H1 (cell line): ENCODE data around the gene SP4. TPM values are rescaled to one million over a fixed set of nuclear protein-coding genes. Genes with fewer than 3 reads are reported as not detected.
A peak's percentile ranks its signal among the peaks of the same experiment; 100 is the strongest.

Experiments used
- CTCF ChIA-PET: fragments of 300-600 bp; sonication (Branson Sonifier 250); formaldehyde crosslinking; loops from one replicate; lab custom pipeline; 2021; ENCODE audit not compliant: partially characterized antibody; lab: Charles Lee
- POLR2A ChIA-PET: fragments of 300-600 bp; sonication (Branson Sonifier 250); formaldehyde crosslinking; loops from one replicate; lab custom pipeline; 2021; ENCODE audit warnings: inconsistent platforms; ENCODE audit not compliant: partially characterized antibody; lab: Charles Lee
- DNase-seq, 2 experiments: peaks; one replicate each; pipeline versions ENCODE4 v3.0.0 to v3.0.0-alpha.2; 2010 to 2022; ENCODE audit warnings: low spot score in 2 of 2, low read depth in 1 of 2, mixed read lengths in 1 of 2
- FAIRE-seq: peaks from 2 replicates; lab custom pipeline; 2011; peaks lifted over from hg19 to GRCh38; lab: Jason Lieb, UNC
- H2AFZ ChIP-seq: 2 replicates; pipeline ENCODE4 v1.8.1; 2012; ENCODE audit warnings: low read length, inconsistent platforms
- H2AK5ac ChIP-seq: 2 replicates; pipeline ENCODE4 v1.6.1; 2013; ENCODE audit warnings: low read depth, low read length
- H2BK120ac ChIP-seq: replicated peaks from 2 replicates; pipeline ENCODE3; 2013; ENCODE audit warnings: low read depth, low read length, inconsistent platforms
- H2BK12ac ChIP-seq: 2 replicates; pipeline ENCODE4 v1.6.1; 2013; ENCODE audit warnings: low read depth, low read length
- H2BK15ac ChIP-seq: 2 replicates; pipeline ENCODE4 v1.6.1; 2013; ENCODE audit warnings: low read length
- H2BK20ac ChIP-seq: 2 replicates; pipeline ENCODE4 v1.6.1; 2013; ENCODE audit warnings: low read length
- H2BK5ac ChIP-seq: 2 replicates; pipeline ENCODE4 v1.6.1; 2013; ENCODE audit warnings: low read depth, low read length
- H3K14ac ChIP-seq: 2 replicates; pipeline ENCODE4 v1.6.1; 2013; ENCODE audit warnings: inconsistent platforms; ENCODE audit not compliant: insufficient read length
- H3K18ac ChIP-seq: 2 replicates; pipeline ENCODE4 v1.6.1; 2013; ENCODE audit warnings: low read length; ENCODE audit errors: extremely low read depth
- H3K23ac ChIP-seq: 2 replicates; pipeline ENCODE4 v1.6.1; 2013; ENCODE audit warnings: inconsistent platforms; ENCODE audit not compliant: insufficient read length
- H3K23me2 ChIP-seq: 2 replicates; pipeline ENCODE4 v1.6.1; 2013; ENCODE audit warnings: low read depth, low read length
- H3K27ac ChIP-seq: 2 replicates; pipeline ENCODE4 v1.6.1; 2011; ENCODE audit warnings: low read depth, low read length, inconsistent platforms
- H3K27me3 ChIP-seq, 4 experiments: replicated peaks in 1 of 4; 1 replicate in 1 of 4; 2 replicates in 3 of 4; pipeline versions ENCODE4 v1.6.1 to v1.8.1; 2011 to 2013; ENCODE audit warnings: low read length in 3 of 4, mild to moderate bottlenecking in 3 of 4, inconsistent platforms in 2 of 4, mixed read lengths in 2 of 4, moderate library complexity in 1 of 4; ENCODE audit not compliant: control insufficient read depth in 3 of 4, insufficient read depth in 3 of 4; ENCODE audit errors: extremely low read depth in 1 of 4
- H3K36me3 ChIP-seq, 4 experiments: 2 replicates each; pipeline versions ENCODE4 v1.6.1 to v1.8.1; 2011 to 2013; ENCODE audit warnings: mild to moderate bottlenecking in 4 of 4, low read length in 3 of 4, moderate library complexity in 2 of 4, control low read depth in 1 of 4, inconsistent platforms in 1 of 4; ENCODE audit not compliant: insufficient read depth in 4 of 4, control insufficient read depth in 2 of 4
- H3K4ac ChIP-seq: replicated peaks from 2 replicates; pipeline ENCODE3; 2013; ENCODE audit warnings: low read length, low read depth, mixed read lengths, inconsistent platforms; ENCODE audit not compliant: insufficient read length
- H3K4me1 ChIP-seq, 4 experiments: replicated peaks in 1 of 4; 1 replicate in 1 of 4; 2 replicates in 3 of 4; pipeline versions ENCODE4 v1.6.1 to v1.8.1; 2011 to 2013; ENCODE audit warnings: low read length in 3 of 4, inconsistent platforms in 2 of 4, mixed read lengths in 1 of 4; ENCODE audit not compliant: insufficient read depth in 4 of 4, control insufficient read depth in 3 of 4
- H3K4me2 ChIP-seq, 2 experiments: 2 replicates each; pipeline versions ENCODE4 v1.6.1 to v1.8.1; 2011 to 2013; ENCODE audit warnings: low read depth in 2 of 2, low read length in 2 of 2, control low read depth in 1 of 2, inconsistent platforms in 1 of 2, mild to moderate bottlenecking in 1 of 2; ENCODE audit not compliant: insufficient read depth in 1 of 2
- H3K4me3 ChIP-seq, 4 experiments: fragments of 200-600, 300-600 bp in 1 of 4; sonication (generic), shearing (Covaris generic), sonication (Bioruptor Twin) in 1 of 4; 2 replicates each; pipeline versions ENCODE4 v1.5.1 to v1.8.1; 2011 to 2016; ENCODE audit warnings: low read length in 4 of 4, low read depth in 3 of 4, control low read depth in 2 of 4, inconsistent platforms in 2 of 4, mild to moderate bottlenecking in 2 of 4, mixed read lengths in 1 of 4, moderate library complexity in 1 of 4; ENCODE audit not compliant: insufficient read depth in 2 of 4; ENCODE audit errors: extremely low read depth in 1 of 4
- H3K56ac ChIP-seq: replicated peaks from 2 replicates; pipeline ENCODE3; 2013; ENCODE audit warnings: low read depth, mild to moderate bottlenecking, mixed read lengths, low read length, inconsistent platforms; ENCODE audit not compliant: insufficient read length
- H3K79me1 ChIP-seq: 2 replicates; pipeline ENCODE4 v1.6.1; 2013; ENCODE audit warnings: low read depth, low read length, control low read depth
- H3K79me2 ChIP-seq, 2 experiments: 2 replicates each; pipeline versions ENCODE4 v1.6.1 to v1.8.1; 2012 to 2013; ENCODE audit warnings: low read length in 2 of 2, mild to moderate bottlenecking in 2 of 2, inconsistent platforms in 1 of 2; ENCODE audit not compliant: insufficient read depth in 2 of 2, control insufficient read depth in 1 of 2
- H3K9ac ChIP-seq, 4 experiments: replicated peaks in 1 of 4; 1 replicate in 1 of 4; 2 replicates in 3 of 4; pipeline versions ENCODE4 v1.6.1 to v1.8.1; 2011 to 2013; ENCODE audit warnings: low read depth in 3 of 4, low read length in 3 of 4, control low read depth in 2 of 4, mild to moderate bottlenecking in 2 of 4, moderate library complexity in 2 of 4, inconsistent platforms in 1 of 4; ENCODE audit errors: extremely low read depth in 1 of 4
- H3K9me3 ChIP-seq, 2 experiments: 2 replicates each; pipeline versions ENCODE4 v1.6.1 to v1.8.1; 2012 to 2013; ENCODE audit warnings: mild to moderate bottlenecking in 2 of 2, moderate library complexity in 2 of 2, control low read depth in 1 of 2, inconsistent platforms in 1 of 2, low read depth in 1 of 2, low read length in 1 of 2, mixed read lengths in 1 of 2; ENCODE audit not compliant: insufficient read depth in 2 of 2
- H4K20me1 ChIP-seq, 2 experiments: replicated peaks in 1 of 2; 2 replicates each; pipeline versions ENCODE3 to v1.8.1; 2011 to 2013; ENCODE audit warnings: inconsistent platforms in 2 of 2, low read length in 2 of 2, mild to moderate bottlenecking in 1 of 2; ENCODE audit not compliant: insufficient read depth in 2 of 2, control insufficient read depth in 1 of 2
- H4K5ac ChIP-seq: 2 replicates; pipeline ENCODE4 v1.6.1; 2013; ENCODE audit warnings: low read length, low read depth, mixed read lengths, inconsistent platforms; ENCODE audit not compliant: insufficient read length
- H4K8ac ChIP-seq: 2 replicates; pipeline ENCODE4 v1.8.0; 2013; ENCODE audit warnings: mild to moderate bottlenecking, moderate library complexity, low read length, inconsistent platforms; ENCODE audit not compliant: insufficient read depth; ENCODE audit errors: extremely low read depth
- H4K91ac ChIP-seq: replicated peaks from 2 replicates; pipeline ENCODE3; 2013; ENCODE audit warnings: low read length, mixed read lengths, inconsistent platforms; ENCODE audit not compliant: insufficient read length
- CBX5 ChIP-seq: fragments of 300-800, 300-1000 bp; sonication (generic); IDR thresholded peaks from 2 replicates; pipeline ENCODE4 v1.7.1; 2016; ENCODE audit warnings: antibody characterized with exemption, low read length, low read depth
- CBX8 ChIP-seq: fragments of 300-800, 300-1000 bp; sonication (generic); IDR thresholded peaks from 2 replicates; pipeline ENCODE4 v1.7.1; 2016; ENCODE audit warnings: low read depth, low read length, borderline replicate concordance
- CEBPB ChIP-seq: IDR thresholded peaks from 2 replicates; pipeline ENCODE4 v1.6.1; 2012; ENCODE audit warnings: low read depth, low read length
- EZH2 ChIP-seq: fragments of 200-600 bp; sonication (generic); IDR thresholded peaks from 2 replicates; pipeline ENCODE4 v1.7.1; 2012; ENCODE audit warnings: low read depth, mild to moderate bottlenecking, moderate library complexity, low read length, inconsistent platforms; ENCODE audit not compliant: severe bottlenecking
- JUN ChIP-seq: IDR thresholded peaks from 2 replicates; pipeline ENCODE4 v1.6.1; 2011; ENCODE audit warnings: low read depth, mild to moderate bottlenecking, improper control_type of control experiment, low read length
- SIN3A ChIP-seq, 2 experiments: IDR thresholded peaks in 1 of 2; conservative IDR thresholded peaks in 1 of 2; 2 replicates each; pipeline ENCODE4 v1.6.1; 2011 to 2012; ENCODE audit warnings: low read length in 2 of 2, improper control_type of control experiment in 1 of 2, low read depth in 1 of 2, mild to moderate bottlenecking in 1 of 2
- TEAD4 ChIP-seq: IDR thresholded peaks from 2 replicates; pipeline ENCODE4 v1.6.1; 2012; ENCODE audit warnings: low read depth, low read length, inconsistent platforms, mixed read lengths
- YY1 ChIP-seq: IDR thresholded peaks from 2 replicates; pipeline ENCODE4 v1.6.1; 2011; ENCODE audit warnings: low read depth, mild to moderate bottlenecking, low read length
- WGBS, 2 experiments: shearing (Covaris generic) in 1 of 2; methylation state at CpG; one replicate each; pipeline versions ENCODE4 v1.1.6 to v1.1.7; 2013 to 2015; ENCODE audit warnings: low lambda C conversion rate in 2 of 2, mixed read lengths in 2 of 2, inconsistent platforms in 1 of 2, low coverage in 1 of 2, missing lambda C conversion rate in 1 of 2; ENCODE audit not compliant: insufficient replicate concordance in 2 of 2, insufficient coverage in 1 of 2, insufficient read length in 1 of 2; ENCODE audit errors: extremely low coverage in 1 of 2, missing lambda C conversion rate in 1 of 2; 5-methylcytosine and 5-hydroxymethylcytosine counted together
- polyA plus RNA-seq, 7 experiments: library from polyadenylated mRNA; depleted of rRNA in 3 of 7; stranded (reverse) in 5 of 7; unstranded in 2 of 7; fragments of >200 nt in 5 of 7; fragments of 200-250 nt in 2 of 7; gene quantifications; 1 replicate in 5 of 7; 2 replicates in 1 of 7; 4 replicates in 1 of 7; pipeline versions ENCODE4 v1.2.1 to v1.2.3, GENCODE V29; 2011 to 2013; ENCODE audit warnings: missing spikeins in 2 of 7, mixed read lengths in 2 of 7
- total RNA-seq: library from RNA; stranded (reverse); fragmentation: NEBNext Ultra II Directional; extraction: Animal tissue kit (Norgen Biotek cat#: 25700); gene quantifications from 2 replicates; pipeline ENCODE4 v1.2.1, GENCODE V29; 2021

The SP4 gene
- total and polyA plus RNA-seq, 2 of the 8 experiments (the other 6 are each of a cell fraction or from before 2014, with no cell fraction given), result 10.0 to 24.0 TPM

- no peak overlapping the region; the same call in none of the 2 replicates for H2AFZ ChIP-seq
- H3K4me2 ChIP-seq, result no peak overlapping the region
- no peaks in the 10 kb centered on the region for H3K9me3 ChIP-seq
- H3K27me3 ChIP-seq, result no peaks in the 10 kb centered on the region
- TF ChIP-seq SIN3A (conservative IDR thresholded peaks at IDR 0.05 in 1 of 2, IDR thresholded peaks at IDR 0.05 in 1 of 2; ENCODE audit: low read depth in 1 of 2, low read length in 2 of 2) (no peak), CBX5 (no peak), CEBPB (no peak), YY1 (no peak), EZH2 (no peak), TEAD4 (no peak), CBX8 (no peak), JUN (no peak)
- no peak overlapping the region for H2BK20ac ChIP-seq
- H3K27ac ChIP-seq, result no peak overlapping the region
- H3K14ac ChIP-seq, result no peak overlapping the region
- H3K23me2 ChIP-seq, result no peaks in the 10 kb centered on the region
- peaks cover 0 to 4% (median 2%) of the 10 kb centered on the region in 4 experiments; a peak in 2 of 7 replicates for H3K4me1 ChIP-seq
- no peak overlapping the region for H2BK15ac ChIP-seq
- H3K79me2 ChIP-seq, result no peaks in the 10 kb centered on the region
- no peak overlapping the region for H3K56ac ChIP-seq
- no peak overlapping the region for H3K9ac ChIP-seq
- H2BK5ac ChIP-seq, result no peak overlapping the region
- H3K18ac ChIP-seq, result no peak overlapping the region
- H4K20me1 ChIP-seq, result no peaks in the 10 kb centered on the region
- no peak overlapping the region for H2BK12ac ChIP-seq
- no peaks in the 10 kb centered on the region for H3K36me3 ChIP-seq
- 53% methylated on average over 2 of the region's 2 CpGs; no CpG with 5 or more reads in 1 of the 2 experiments for WGBS, 2 experiments
- no peak overlapping the region for H4K8ac ChIP-seq
- DNase-seq (no peak), FAIRE-seq (peak; percentile 72)
- no peak overlapping the region for H3K4ac ChIP-seq
- no peak overlapping the region for H3K23ac ChIP-seq
- no peak overlapping the region for H3K4me3 ChIP-seq
- ChIA-PET CTCF (interaction anchor here (1.1 to 1.5 kb wide), 2 partner anchors 16 to 159 kb away, joined by 3 read pairs; no protein-coding TSS in a partner anchor), POLR2A (interaction anchor here (0.6 to 2.8 kb wide), 2 partner anchors 14 to 515 kb away, joined by 3 to 10 read pairs; partner anchors contain the start of gene SP4)
- H2AK5ac ChIP-seq, result no peak overlapping the region
- H4K5ac ChIP-seq, result no peak overlapping the region
- no peak overlapping the region for H4K91ac ChIP-seq
- H3K79me1 ChIP-seq, result no peaks in the 10 kb centered on the region
- no peak overlapping the region for H2BK120ac ChIP-seq
Measured at GRCh38 chr7:21412957-21413356, 14.9 kb upstream of the SP4 start.
